H1 (cell line): Measurements from ENCODE around the gene ACVR1. TPM values are rescaled to one million over a fixed set of nuclear protein-coding genes. Genes with fewer than 3 reads are reported as not detected.

Experiments
- CBX8 ChIP-seq: fragments of 300-800, 300-1000 bp; sonication (generic); IDR thresholded peaks from 2 replicates; pipeline ENCODE4 v1.7.1; 2016; ENCODE audit warnings: low read depth, low read length, borderline replicate concordance
- NANOG ChIP-seq: IDR thresholded peaks from 2 replicates; pipeline ENCODE4 v1.6.1; 2011; ENCODE audit warnings: low read length, low read depth, mild to moderate bottlenecking, inconsistent platforms; ENCODE audit not compliant: insufficient read depth, poor library complexity, severe bottlenecking
- NRF1 ChIP-seq: IDR thresholded peaks from 2 replicates; pipeline ENCODE4 v1.6.1; 2011; ENCODE audit warnings: mild to moderate bottlenecking, low read depth, low read length, improper control_type of control experiment
- YY1 ChIP-seq: IDR thresholded peaks from 2 replicates; pipeline ENCODE4 v1.6.1; 2011; ENCODE audit warnings: low read depth, mild to moderate bottlenecking, low read length
- polyA plus RNA-seq, 7 experiments: library from polyadenylated mRNA; depleted of rRNA in 3 of 7; stranded (reverse) in 5 of 7; unstranded in 2 of 7; fragments of >200 nt in 5 of 7; fragments of 200-250 nt in 2 of 7; gene quantifications; 1 replicate in 5 of 7; 2 replicates in 1 of 7; 4 replicates in 1 of 7; pipeline versions ENCODE4 v1.2.1 to v1.2.3, GENCODE V29; 2011 to 2013; ENCODE audit warnings: missing spikeins in 2 of 7, mixed read lengths in 2 of 7
- total RNA-seq: library from RNA; stranded (reverse); fragmentation: NEBNext Ultra II Directional; extraction: Animal tissue kit (Norgen Biotek cat#: 25700); gene quantifications from 2 replicates; pipeline ENCODE4 v1.2.1, GENCODE V29; 2021
- TF ChIP-seq, protein P1 (sequence below), 3 experiments: IDR thresholded peaks; 1 replicate in 2 of 3; 2 replicates in 1 of 3; pipeline versions ENCODE4 v1.5.1 to v1.6.1; 2011; ENCODE audit warnings: low read length in 3 of 3, mild to moderate bottlenecking in 3 of 3, inconsistent platforms in 2 of 3, low read depth in 1 of 3, moderate library complexity in 1 of 3; ENCODE audit not compliant: insufficient read depth in 1 of 3; ENCODE audit errors: control extremely low read depth in 1 of 3

Gene ACVR1
- total and polyA plus RNA-seq, 2 of the 8 experiments (the other 6 are each of a cell fraction or from before 2014, with no cell fraction given), result 8.5 to 17.7 TPM

DNA sequence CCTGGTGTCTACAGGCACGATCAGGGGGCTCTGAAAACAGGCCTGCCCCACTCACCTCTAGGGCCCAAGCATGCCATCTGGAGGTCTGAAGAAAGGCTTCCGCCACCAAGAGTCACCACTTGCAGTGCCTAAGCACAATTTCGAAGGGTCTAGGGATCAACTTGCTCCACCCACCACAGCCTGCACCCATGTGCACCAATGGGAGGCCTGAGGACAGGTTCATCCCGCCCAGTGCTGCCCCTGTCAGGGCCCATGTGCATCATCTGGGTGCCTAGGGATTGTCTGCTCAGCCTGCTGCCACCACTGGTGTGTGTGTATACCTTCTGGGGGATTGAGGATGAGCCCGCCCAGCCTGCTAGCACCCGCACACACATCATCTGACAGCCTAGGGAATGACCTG, 126.4 kb downstream of the ACVR1 start (continued):
- TF ChIP-seq, protein P1, sequence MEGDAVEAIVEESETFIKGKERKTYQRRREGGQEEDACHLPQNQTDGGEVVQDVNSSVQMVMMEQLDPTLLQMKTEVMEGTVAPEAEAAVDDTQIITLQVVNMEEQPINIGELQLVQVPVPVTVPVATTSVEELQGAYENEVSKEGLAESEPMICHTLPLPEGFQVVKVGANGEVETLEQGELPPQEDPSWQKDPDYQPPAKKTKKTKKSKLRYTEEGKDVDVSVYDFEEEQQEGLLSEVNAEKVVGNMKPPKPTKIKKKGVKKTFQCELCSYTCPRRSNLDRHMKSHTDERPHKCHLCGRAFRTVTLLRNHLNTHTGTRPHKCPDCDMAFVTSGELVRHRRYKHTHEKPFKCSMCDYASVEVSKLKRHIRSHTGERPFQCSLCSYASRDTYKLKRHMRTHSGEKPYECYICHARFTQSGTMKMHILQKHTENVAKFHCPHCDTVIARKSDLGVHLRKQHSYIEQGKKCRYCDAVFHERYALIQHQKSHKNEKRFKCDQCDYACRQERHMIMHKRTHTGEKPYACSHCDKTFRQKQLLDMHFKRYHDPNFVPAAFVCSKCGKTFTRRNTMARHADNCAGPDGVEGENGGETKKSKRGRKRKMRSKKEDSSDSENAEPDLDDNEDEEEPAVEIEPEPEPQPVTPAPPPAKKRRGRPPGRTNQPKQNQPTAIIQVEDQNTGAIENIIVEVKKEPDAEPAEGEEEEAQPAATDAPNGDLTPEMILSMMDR (IDR thresholded peaks at IDR 0.05; ENCODE audit: control extremely low read depth in 1 of 3, insufficient read depth in 1 of 3, low read depth in 1 of 3, low read length in 3 of 3), result no peak
- no peak for TF ChIP-seq YY1
- no peak for TF ChIP-seq NANOG
- TF ChIP-seq NRF1, result no peak
- no peak for TF ChIP-seq CBX8
